ENCODE results near the gene TCIRG1.

DNA sequence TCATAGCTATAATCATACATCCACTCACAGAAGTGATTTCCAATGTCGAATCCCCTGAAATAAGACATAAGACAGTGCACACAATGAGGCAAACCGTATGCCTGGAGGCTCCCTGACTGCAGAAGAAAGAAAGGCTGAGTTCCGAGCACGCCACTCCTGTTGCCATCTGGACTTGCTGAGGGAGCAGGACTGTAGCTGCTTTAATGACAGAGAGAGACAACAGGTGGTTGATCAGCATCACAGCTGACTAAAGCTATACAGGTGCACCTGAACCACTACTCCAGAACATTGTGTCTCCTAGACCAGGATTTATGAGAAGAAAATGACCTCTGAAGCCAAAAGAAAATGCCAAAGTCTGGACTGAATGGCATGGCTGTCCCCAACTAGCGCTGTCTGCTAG is 27.0 kb downstream of the TCIRG1 start:
- no peak for TF ChIP-seq RAD21 (IDR thresholded peaks at IDR 0.05; ENCODE audit: low read depth)
- TF ChIP-seq CEBPB (IDR thresholded peaks at IDR 0.05): no peak
- no peak for TF ChIP-seq TAF1 (IDR thresholded peaks at IDR 0.05; ENCODE audit: low read depth)
- TF ChIP-seq YY1 (IDR thresholded peaks at IDR 0.05; ENCODE audit: low read depth): no peak
- TF ChIP-seq EGR1 (IDR thresholded peaks at IDR 0.05): no peak
- TF ChIP-seq EP300 (IDR thresholded peaks at IDR 0.05; ENCODE audit: borderline replicate concordance): no peak
- TF ChIP-seq TEAD4 (IDR thresholded peaks at IDR 0.05): no peak
- TF ChIP-seq NFIC (IDR thresholded peaks at IDR 0.05): no peak
- no peak for TF ChIP-seq FOXM1 (IDR thresholded peaks at IDR 0.05; ENCODE audit: borderline replicate concordance, low read depth)
- no peak for TF ChIP-seq MAX (IDR thresholded peaks at IDR 0.05)
